MM.1S (cell line): ENCODE measurements around the gene NAB2.

Experiments used
- DNase-seq: peaks from one replicate; pipeline ENCODE4 v3.0.0-alpha.2; 2015
- H2AFZ ChIP-seq: fragments of 300-600 bp; sonication (generic); 2 replicates; pipeline ENCODE4 v1.6.0; 2016; ENCODE audit warnings: antibody characterized with exemption, low read length
- H3F3A ChIP-seq: fragments of 300-600 bp; sonication (generic); 2 replicates; pipeline ENCODE4 v1.6.1; 2016; ENCODE audit warnings: mild to moderate bottlenecking, antibody characterized with exemption, low read length, moderate library complexity, mixed read lengths; ENCODE audit not compliant: insufficient read depth
- H3K27ac ChIP-seq: fragments of 300-600 bp; sonication (generic); 2 replicates; pipeline ENCODE4 v1.5.1; 2016; ENCODE audit warnings: mild to moderate bottlenecking, low read length
- H3K27me3 ChIP-seq: fragments of 300-600 bp; sonication (generic); replicated peaks from 2 replicates; pipeline ENCODE4 v1.6.0; 2016; ENCODE audit warnings: low read length; ENCODE audit not compliant: insufficient read depth
- H3K36me3 ChIP-seq: fragments of 300-600 bp; sonication (generic); replicated peaks from 2 replicates; pipeline ENCODE4 v1.6.1; 2016; ENCODE audit warnings: mild to moderate bottlenecking, low read length, mixed read lengths; ENCODE audit not compliant: insufficient read depth
- H3K4me1 ChIP-seq: fragments of 300-600 bp; sonication (generic); 2 replicates; pipeline ENCODE4 v1.6.1; 2016; ENCODE audit warnings: low read length, mixed read lengths
- H3K4me2 ChIP-seq: fragments of 300-600 bp; sonication (generic); 2 replicates; pipeline ENCODE4 v1.6.0; 2016; ENCODE audit warnings: low read depth, low read length
- H3K4me3 ChIP-seq: fragments of 300-600 bp; sonication (generic); 2 replicates; pipeline ENCODE4 v1.5.1; 2016; ENCODE audit warnings: low read length, mixed read lengths
- H3K79me2 ChIP-seq: fragments of 300-600 bp; sonication (generic); 2 replicates; pipeline ENCODE4 v1.6.1; 2016; ENCODE audit warnings: mixed run types, low read length, mixed read lengths
- H3K9ac ChIP-seq: fragments of 300-600 bp; sonication (generic); 2 replicates; pipeline ENCODE4 v1.6.1; 2016; ENCODE audit warnings: low read length, mixed read lengths
- H3K9me2 ChIP-seq: fragments of 300-600 bp; sonication (generic); replicated peaks from 2 replicates; pipeline ENCODE4 v1.6.1; 2016; ENCODE audit warnings: mild to moderate bottlenecking, low read length, mixed read lengths; ENCODE audit not compliant: insufficient read depth
- H3K9me3 ChIP-seq: fragments of 300-600 bp; sonication (generic); replicated peaks from 2 replicates; pipeline ENCODE4 v1.6.1; 2016; ENCODE audit warnings: mild to moderate bottlenecking, low read length, mixed read lengths; ENCODE audit not compliant: insufficient read depth
- H4K20me1 ChIP-seq: fragments of 300-600 bp; sonication (generic); 2 replicates; pipeline ENCODE4 v1.6.1; 2016; ENCODE audit warnings: mild to moderate bottlenecking, low read length, moderate library complexity, mixed read lengths; ENCODE audit not compliant: insufficient read depth
- EZH2 ChIP-seq: fragments of 300-600 bp; sonication (generic); optimal IDR thresholded peaks from 2 replicates; pipeline ENCODE3; 2017; ENCODE audit warnings: low read depth, mild to moderate bottlenecking, antibody characterized with exemption, low read length, mixed read lengths
- EZH2phosphoT487 ChIP-seq: fragments of 300-600 bp; sonication (generic); IDR thresholded peaks from 2 replicates; pipeline ENCODE4 v1.6.1; 2018; ENCODE audit warnings: antibody characterized with exemption, low read length
- TF ChIP-seq, protein P1 (sequence below): fragments of 300-600 bp; sonication (generic); IDR thresholded peaks from 2 replicates; pipeline ENCODE4 v1.5.1; 2016; ENCODE audit warnings: antibody characterized with exemption, low read length, mixed read lengths

The NAB2 gene, protein sequence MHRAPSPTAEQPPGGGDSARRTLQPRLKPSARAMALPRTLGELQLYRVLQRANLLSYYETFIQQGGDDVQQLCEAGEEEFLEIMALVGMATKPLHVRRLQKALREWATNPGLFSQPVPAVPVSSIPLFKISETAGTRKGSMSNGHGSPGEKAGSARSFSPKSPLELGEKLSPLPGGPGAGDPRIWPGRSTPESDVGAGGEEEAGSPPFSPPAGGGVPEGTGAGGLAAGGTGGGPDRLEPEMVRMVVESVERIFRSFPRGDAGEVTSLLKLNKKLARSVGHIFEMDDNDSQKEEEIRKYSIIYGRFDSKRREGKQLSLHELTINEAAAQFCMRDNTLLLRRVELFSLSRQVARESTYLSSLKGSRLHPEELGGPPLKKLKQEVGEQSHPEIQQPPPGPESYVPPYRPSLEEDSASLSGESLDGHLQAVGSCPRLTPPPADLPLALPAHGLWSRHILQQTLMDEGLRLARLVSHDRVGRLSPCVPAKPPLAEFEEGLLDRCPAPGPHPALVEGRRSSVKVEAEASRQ

DNA sequence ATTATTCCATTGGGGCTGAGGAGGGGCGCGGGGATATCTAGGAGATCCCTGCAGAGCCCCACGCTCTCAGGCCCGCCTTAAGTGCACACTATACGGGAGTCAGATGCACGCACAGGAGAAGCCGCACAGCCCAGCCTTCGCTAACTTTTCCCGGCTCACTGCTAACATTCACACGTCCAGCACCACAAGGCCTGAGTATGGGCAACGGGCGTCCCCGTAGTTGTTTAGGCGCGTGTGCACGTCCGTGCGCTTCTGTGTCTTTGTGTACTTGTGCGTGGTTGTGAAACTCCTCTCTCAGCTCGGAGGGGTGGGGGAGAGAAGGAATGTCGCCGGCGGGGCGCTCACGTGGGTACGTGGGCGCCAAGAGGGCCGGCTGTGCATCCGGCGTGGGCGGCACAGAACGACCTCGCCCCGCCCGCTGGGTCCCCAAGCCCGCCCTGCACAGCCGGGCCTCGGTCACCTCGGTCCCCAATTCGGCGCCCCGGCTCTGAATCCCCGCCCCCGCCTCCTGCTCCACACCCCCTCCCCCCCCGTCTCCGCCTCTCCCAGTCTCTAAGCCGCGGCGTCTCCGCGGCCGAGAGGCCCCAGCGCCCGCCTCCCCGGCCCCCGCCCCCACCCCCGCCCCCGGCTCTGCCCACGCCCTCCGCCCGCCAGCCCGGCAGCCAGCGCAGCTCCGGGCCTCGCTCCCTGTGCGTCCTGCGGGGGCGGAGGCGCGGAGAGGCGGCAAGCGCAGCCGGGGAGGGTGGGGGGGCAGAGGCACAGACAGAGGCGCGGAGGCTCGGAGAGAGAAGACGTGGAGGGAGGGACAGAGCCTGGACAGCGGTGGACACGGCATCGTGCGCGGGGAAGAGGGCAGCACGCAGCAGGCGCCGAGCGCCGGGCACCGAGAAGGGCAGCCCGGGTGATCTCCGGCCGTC lies at the start of gene NAB2:
NAB2 (plus strand) TSS at position 761 of the 917 bp plus-strand sequence. CDS start 158 bp downstream, outside the sequence.
- peak; percentile 95 for DNase-seq
- Histone ChIP-seq H3K9me2 (no peaks in the 10 kb centered on the region), H3K27me3 (no peaks in the 10 kb centered on the region), H3K79me2 (no peaks in the 10 kb centered on the region), H3K36me3 (no peaks in the 10 kb centered on the region), H3K9ac (peak within 1 kb of the TSS; percentile 77), H3K4me1 (peaks cover 6% of the 10 kb centered on the region; the same call in 1 of the 2 replicates), H3K4me2 (peak within 1 kb of the TSS; percentile 98), H2AFZ (peak within 1 kb of the TSS; percentile 86), H3K27ac (peak within 1 kb of the TSS; percentile 88), H4K20me1 (no peaks in the 10 kb centered on the region), H3K9me3 (no peaks in the 10 kb centered on the region), H3K4me3 (peak within 1 kb of the TSS; percentile 81), H3F3A (peaks cover 19% of the 10 kb centered on the region)
- TF ChIP-seq EZH2phosphoT487, result no peak
- TF ChIP-seq, protein P1, sequence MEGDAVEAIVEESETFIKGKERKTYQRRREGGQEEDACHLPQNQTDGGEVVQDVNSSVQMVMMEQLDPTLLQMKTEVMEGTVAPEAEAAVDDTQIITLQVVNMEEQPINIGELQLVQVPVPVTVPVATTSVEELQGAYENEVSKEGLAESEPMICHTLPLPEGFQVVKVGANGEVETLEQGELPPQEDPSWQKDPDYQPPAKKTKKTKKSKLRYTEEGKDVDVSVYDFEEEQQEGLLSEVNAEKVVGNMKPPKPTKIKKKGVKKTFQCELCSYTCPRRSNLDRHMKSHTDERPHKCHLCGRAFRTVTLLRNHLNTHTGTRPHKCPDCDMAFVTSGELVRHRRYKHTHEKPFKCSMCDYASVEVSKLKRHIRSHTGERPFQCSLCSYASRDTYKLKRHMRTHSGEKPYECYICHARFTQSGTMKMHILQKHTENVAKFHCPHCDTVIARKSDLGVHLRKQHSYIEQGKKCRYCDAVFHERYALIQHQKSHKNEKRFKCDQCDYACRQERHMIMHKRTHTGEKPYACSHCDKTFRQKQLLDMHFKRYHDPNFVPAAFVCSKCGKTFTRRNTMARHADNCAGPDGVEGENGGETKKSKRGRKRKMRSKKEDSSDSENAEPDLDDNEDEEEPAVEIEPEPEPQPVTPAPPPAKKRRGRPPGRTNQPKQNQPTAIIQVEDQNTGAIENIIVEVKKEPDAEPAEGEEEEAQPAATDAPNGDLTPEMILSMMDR, result no peak
- no peak for TF ChIP-seq EZH2

DNA sequence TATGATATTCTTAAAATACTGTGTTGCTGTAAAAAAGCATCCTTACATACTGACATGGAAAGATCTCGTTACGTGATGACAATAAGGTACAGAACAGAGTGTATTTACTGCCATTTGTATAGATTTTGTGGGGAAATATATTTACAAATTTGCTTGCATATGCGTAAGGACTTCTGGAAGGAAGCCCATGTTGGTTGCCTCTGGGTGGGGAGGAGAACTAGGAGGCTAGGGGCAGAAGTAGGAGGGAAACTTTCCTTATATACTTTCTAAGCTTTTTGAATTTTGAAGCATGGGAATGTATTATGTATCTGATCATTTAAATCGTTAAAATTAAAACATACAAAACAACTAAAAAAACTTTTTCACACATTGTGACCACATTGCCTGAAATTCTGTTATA lies 48.7 kb upstream of the NAB2 start:
- Histone ChIP-seq H4K20me1 (no peaks in the 10 kb centered on the region), H3K4me2 (no peak overlapping the region), H3K27me3 (no peaks in the 10 kb centered on the region), H2AFZ (no peak overlapping the region), H3K9me3 (no peaks in the 10 kb centered on the region), H3K27ac (no peak overlapping the region), H3K9me2 (no peaks in the 10 kb centered on the region), H3F3A (no peaks in the 10 kb centered on the region), H3K79me2 (no peaks in the 10 kb centered on the region), H3K4me3 (no peak overlapping the region), H3K9ac (no peak overlapping the region), H3K4me1 (no peaks in the 10 kb centered on the region), H3K36me3 (no peaks in the 10 kb centered on the region)
- TF ChIP-seq EZH2, result no peak
- TF ChIP-seq, protein P1, result no peak
- TF ChIP-seq EZH2phosphoT487, result no peak
- DNase-seq, result no peak

DNA sequence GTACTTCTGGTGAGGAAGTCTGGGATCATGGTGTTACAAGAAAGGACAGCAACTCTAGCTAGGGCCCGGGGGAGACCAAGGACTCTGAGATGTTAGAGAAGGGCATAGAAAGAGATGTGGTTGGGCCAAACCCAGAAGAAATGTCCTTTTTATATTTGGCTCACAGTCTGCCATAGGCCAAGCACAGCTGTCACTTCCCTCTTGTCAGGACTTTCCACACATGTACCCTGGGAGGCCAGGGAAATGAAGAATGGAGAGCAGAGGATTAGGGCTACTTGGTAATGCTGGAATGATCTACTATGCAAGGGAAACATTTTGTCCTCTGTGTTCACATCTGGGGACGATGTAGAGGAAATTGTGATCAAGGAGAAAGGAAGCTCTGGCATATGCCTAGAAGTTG lies 48.2 kb upstream of the NAB2 start:
- TF ChIP-seq EZH2phosphoT487, result no peak
- no peak for TF ChIP-seq EZH2
- TF ChIP-seq, protein P1, result no peak

More for the DNA sequence above, 48.2 kb upstream of the NAB2 start:
- H3K27ac ChIP-seq, result no peak overlapping the region
- no peak overlapping the region for H3K4me2 ChIP-seq
- H3K9me3 ChIP-seq, result no peaks in the 10 kb centered on the region
- no peaks in the 10 kb centered on the region for H3K36me3 ChIP-seq
- no peaks in the 10 kb centered on the region for H3K79me2 ChIP-seq
- DNase-seq, result no peak
- H3K4me1 ChIP-seq, result no peaks in the 10 kb centered on the region
- no peak overlapping the region for H2AFZ ChIP-seq
- no peak overlapping the region for H3K9ac ChIP-seq
- no peaks in the 10 kb centered on the region for H4K20me1 ChIP-seq
- no peaks in the 10 kb centered on the region for H3K9me2 ChIP-seq
- no peaks in the 10 kb centered on the region for H3F3A ChIP-seq
- no peaks in the 10 kb centered on the region for H3K27me3 ChIP-seq
- H3K4me3 ChIP-seq, result no peak overlapping the region
